ENCODE results near the gene CSPG4.
A peak's percentile ranks its signal among the peaks of the same experiment; 100 is the strongest.

Gene CSPG4

DNA sequence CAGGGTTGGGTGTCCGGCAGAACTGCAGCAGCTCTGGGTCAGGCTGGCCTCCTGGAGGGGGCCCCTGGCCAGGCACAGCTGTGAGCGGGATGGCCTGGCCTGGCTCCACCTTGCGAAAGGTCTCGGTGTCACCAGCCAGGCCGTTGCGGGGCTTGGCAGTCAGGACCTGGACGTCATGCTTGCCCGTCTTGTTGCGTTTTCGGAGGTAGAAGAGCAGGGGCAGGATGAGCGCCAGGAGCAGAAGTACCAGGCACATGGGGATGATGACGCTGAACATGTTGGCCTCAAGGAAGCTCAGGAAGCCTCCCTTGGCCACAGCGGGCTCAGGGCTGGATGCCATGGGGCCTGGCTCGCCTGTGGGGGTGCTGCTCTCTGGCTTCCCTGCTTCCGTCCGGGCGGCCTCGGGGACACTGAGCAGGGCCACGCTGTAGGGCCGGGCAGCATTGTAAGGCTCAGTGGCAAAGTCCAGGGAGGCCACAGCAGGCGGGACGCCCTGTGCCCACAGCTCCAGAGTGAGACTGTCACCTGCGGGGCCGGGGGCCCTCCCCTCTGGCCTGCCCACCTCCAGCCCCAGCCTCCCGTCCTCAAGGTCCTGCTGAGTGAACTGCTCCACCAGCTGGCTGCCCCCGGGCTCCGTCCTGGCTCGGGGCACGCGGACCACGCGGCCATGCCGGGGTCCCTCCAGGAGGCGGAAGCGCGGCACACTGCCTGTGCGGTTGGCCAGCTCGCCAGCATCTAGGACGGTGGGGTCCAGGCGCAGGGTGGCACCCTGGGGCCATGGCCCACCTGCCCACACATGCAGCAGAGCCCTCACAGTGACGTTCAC, 36.9 kb downstream of the CSPG4 start:
- H3K27ac ChIP-seq, result no peak overlapping the region
- peaks cover 53% of the 10 kb centered on the region for H3K36me3 ChIP-seq
- H3K27me3 ChIP-seq (ENCODE audit: insufficient read depth, low read depth, severe bottlenecking), result no peaks in the 10 kb centered on the region
- TF ChIP-seq, protein P1, sequence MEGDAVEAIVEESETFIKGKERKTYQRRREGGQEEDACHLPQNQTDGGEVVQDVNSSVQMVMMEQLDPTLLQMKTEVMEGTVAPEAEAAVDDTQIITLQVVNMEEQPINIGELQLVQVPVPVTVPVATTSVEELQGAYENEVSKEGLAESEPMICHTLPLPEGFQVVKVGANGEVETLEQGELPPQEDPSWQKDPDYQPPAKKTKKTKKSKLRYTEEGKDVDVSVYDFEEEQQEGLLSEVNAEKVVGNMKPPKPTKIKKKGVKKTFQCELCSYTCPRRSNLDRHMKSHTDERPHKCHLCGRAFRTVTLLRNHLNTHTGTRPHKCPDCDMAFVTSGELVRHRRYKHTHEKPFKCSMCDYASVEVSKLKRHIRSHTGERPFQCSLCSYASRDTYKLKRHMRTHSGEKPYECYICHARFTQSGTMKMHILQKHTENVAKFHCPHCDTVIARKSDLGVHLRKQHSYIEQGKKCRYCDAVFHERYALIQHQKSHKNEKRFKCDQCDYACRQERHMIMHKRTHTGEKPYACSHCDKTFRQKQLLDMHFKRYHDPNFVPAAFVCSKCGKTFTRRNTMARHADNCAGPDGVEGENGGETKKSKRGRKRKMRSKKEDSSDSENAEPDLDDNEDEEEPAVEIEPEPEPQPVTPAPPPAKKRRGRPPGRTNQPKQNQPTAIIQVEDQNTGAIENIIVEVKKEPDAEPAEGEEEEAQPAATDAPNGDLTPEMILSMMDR (IDR thresholded peaks at IDR 0.05; ENCODE audit: low read depth, low read length), result no peak
- no peaks in the 10 kb centered on the region for H3K9me3 ChIP-seq (ENCODE audit: severe bottlenecking)
- DNase-seq, result no peak
- no peak overlapping the region for H3K4me3 ChIP-seq (ENCODE audit: low read depth, low read length)

DNA sequence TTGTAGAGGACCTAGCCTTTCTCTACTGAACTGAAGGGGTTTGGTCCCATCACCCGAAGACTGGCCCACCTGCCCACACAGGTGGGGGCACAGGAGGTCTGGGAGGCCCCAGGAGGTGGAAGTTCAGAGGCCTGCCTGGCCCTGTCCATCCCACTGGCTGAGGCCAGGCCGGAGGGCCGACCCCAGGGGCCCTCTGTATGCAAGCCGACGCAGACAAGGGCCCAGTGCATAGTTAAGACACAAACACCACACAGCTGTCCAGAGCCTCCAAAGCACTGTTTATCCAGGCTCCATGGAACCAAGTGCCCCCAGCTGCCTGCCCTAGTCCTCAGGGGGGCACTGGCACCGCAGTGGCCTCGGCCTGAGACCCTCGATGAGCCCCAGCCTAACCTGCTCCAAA, 38.3 kb downstream of the CSPG4 start:
- no peak for DNase-seq
- no peaks in the 10 kb centered on the region for H3K27me3 ChIP-seq (ENCODE audit: insufficient read depth, low read depth, severe bottlenecking)
- H3K27ac ChIP-seq, result peak overlapping the region; percentile 80
- no peaks in the 10 kb centered on the region for H3K9me3 ChIP-seq (ENCODE audit: severe bottlenecking)
- H3K4me3 ChIP-seq (ENCODE audit: low read depth, low read length), result no peak overlapping the region
- TF ChIP-seq, protein P1 (IDR thresholded peaks at IDR 0.05; ENCODE audit: low read depth, low read length), result no peak
- peaks cover 40% of the 10 kb centered on the region for H3K36me3 ChIP-seq

DNA sequence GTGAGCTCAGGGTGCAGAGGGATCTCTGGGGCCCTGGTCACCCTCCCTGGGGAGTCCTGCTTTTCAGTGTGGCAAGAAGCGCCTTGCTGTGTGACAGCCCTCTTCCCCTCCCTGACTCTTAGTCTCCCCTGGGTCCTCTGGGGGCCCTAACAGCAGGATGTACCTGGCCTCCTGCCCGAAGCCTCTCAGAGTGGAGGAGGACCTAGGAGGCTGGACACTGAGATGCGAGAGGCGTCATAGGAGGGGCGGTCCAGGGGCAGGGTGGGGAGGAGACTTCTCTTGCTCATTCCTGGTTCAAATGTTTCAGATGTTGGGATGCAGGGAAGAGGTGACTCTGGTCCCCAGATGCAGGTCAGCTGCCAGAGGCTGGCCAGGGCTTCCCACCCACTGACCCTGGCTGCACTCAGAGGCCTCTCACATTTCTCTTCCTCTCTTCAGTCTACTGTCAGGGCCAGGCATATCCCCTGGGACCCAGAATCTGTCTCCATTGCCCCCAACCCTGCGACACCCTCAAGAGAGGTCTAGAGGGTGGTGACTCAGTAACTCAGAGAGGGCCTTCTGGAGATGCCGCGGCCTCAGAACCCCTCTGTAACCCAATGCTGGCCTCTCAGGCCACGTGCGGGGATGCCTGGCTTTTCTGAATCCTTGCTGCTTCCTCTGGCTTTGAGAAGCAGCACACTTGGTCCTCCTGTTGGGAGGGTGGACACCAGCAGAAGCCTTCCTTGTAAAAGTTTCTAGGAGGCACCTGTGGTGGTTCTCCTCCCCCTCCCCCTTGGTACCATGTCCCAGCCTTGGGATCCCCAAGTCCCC, 39.0 kb downstream of the CSPG4 start:
- no peaks in the 10 kb centered on the region for H3K27me3 ChIP-seq (ENCODE audit: insufficient read depth, low read depth, severe bottlenecking)
- TF ChIP-seq, protein P1 (IDR thresholded peaks at IDR 0.05; ENCODE audit: low read depth, low read length), result no peak
- H3K9me3 ChIP-seq (ENCODE audit: severe bottlenecking), result no peaks in the 10 kb centered on the region
- peak overlapping the region; percentile 80 for H3K27ac ChIP-seq
- DNase-seq, result peak; percentile 73
- peaks cover 32% of the 10 kb centered on the region for H3K36me3 ChIP-seq
- H3K4me3 ChIP-seq (ENCODE audit: low read depth, low read length), result 0 out of 2 replicates have a peak overlapping the region, but pooled peaks have one; percentile 2

DNA sequence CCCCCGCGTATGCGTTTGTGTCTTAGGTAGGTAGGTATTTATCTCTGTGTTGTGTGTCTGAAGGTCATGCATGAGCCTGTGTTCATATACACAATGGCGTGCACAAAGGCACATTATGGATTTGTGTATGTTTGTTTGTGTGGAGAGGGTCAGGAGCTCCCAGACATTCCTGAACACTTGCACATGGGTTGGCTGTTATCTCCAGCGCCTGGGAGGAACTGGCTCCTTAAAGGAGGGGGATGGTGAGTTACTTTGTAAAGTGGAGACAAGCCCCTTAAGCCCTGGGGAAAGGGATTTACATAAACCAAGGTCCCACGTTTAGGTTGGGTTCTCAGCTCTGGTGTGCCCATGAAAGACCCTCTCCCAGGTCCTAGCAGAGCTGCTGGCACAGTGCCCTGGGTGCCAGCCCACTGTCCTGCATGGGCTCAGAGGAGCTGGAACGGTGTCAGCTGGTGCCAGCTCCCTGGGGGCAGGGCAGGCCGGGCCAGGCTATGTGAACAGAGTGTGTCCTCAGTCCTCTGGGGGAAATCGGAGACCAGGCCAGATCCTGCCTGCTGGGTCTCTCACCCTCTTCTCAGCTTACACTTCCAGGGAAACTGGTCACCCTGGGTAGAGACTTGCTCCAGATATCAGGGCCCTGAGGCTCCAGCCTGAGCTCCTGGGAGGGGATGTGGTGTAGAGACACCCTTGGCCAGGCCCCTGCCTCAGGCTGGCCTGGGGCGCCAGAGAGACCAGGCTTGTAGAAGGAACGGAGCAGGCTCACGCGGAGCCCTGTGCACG, 39.8 kb downstream of the CSPG4 start:
- H3K27ac ChIP-seq, result peak overlapping the region; percentile 80
- DNase-seq, result peak; percentile 56
- H3K27me3 ChIP-seq (ENCODE audit: insufficient read depth, low read depth, severe bottlenecking), result no peaks in the 10 kb centered on the region
- H3K9me3 ChIP-seq (ENCODE audit: severe bottlenecking), result no peaks in the 10 kb centered on the region
- TF ChIP-seq, protein P1 (IDR thresholded peaks at IDR 0.05; ENCODE audit: low read depth, low read length), result no peak
- H3K4me3 ChIP-seq (ENCODE audit: low read depth, low read length), result peak overlapping the region; percentile 2; the same call in 1 of the 2 replicates
- peaks cover 25% of the 10 kb centered on the region for H3K36me3 ChIP-seq

DNA sequence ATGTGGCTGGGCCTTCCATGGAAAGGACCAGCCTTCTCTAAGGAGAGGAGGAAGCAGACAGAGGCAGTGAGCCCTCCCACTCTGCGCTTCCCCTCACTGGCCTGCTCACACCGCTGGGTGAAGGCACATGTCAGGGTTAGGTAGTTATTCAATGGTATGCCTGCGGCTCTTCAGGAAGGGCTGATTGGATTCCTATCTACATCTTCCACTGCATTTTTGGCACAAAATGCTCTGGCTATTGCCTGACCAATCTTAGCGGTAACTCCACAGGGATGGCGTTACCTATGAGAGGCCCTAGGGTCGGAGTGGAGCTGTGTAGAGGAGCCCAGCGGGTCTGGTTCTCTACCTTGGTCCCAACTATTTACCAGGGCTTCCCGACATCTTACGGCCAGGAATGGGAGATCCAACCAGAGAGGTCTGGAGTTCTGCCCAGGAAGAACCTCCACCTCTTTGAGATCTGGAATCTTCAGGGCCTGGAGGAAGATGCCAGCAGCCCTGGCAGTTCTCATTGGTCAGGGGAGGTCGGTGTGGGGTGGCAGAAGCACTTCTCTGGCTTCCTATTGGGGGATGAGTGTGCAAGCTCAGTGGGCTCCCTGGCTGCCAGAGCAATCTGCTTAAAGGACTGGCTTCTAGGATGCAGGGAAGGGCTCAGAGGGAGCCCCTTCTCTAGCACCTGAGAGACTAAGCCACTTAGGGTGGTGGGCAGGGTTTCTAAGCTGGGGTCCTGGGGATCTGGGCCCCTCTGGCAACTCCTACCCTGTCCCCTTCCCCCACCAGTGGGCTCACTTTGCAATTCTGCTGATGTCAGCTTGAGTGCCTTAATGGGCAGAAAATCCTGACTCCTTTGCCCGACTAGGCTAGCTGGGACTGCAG, 40.7 kb downstream of the CSPG4 start:
- H3K9me3 ChIP-seq (ENCODE audit: severe bottlenecking), result no peaks in the 10 kb centered on the region
- DNase-seq, result peak; percentile 49
- TF ChIP-seq, protein P1 (IDR thresholded peaks at IDR 0.05; ENCODE audit: low read depth, low read length), result no peak
- peaks cover 16% of the 10 kb centered on the region for H3K36me3 ChIP-seq
- H3K27me3 ChIP-seq (ENCODE audit: insufficient read depth, low read depth, severe bottlenecking), result no peaks in the 10 kb centered on the region
- H3K4me3 ChIP-seq (ENCODE audit: low read depth, low read length), result no peak overlapping the region
- H3K27ac ChIP-seq, result peak overlapping the region; percentile 80
